ENCODE results near the gene CAPN15.
"Not testable (repeated sequence)": the region's sequence is repeated elsewhere in the genome, so short reads cannot be mapped to it uniquely, and the experiment has no call there.

CAPN15 gene

DNA sequence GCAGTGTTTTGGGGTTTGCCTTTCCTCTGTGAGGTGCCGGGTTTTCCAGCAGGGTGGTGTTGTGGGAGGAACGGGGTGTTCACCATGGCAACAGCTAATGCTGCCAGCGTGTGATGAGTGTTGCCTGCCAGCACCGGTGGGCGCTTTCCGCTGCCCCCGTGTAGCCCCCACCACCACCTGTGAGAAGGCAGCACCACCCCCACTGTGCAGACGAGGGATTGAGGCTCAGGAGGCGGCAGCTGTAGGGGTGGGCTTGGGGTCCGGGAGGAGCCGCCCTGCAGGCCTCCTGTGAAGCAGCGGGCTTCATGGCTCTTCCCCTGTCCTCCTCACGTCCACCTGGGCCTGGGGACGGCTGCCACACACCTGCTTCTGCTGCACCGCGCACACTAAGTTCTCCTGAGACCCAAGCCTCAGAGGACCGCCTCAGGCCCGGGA lies 67.6 kb downstream of the CAPN15 start:
- DNase-seq: no peak

- no peak for DNase-seq
These were observed 68.6 kb downstream of the CAPN15 start for GRCh38 chr16:595942-596735.

DNA sequence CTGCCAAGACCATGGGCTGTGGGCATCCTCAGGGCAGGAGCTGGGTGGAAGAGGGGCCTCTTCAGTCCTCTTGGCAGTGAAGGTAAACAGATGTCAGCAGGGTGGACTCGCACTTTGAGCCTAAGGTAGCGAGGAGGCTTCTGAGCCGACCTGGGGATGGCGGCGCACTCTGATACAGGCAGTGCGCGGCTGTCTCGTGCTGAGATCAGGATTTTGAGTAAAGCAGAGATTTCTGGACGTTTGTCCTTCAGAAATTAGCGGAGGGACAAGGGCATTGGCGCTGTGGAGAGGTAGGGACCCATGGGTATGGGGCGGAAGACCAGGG lies 69.2 kb downstream of the CAPN15 start:
- DNase-seq: no peak

DNA sequence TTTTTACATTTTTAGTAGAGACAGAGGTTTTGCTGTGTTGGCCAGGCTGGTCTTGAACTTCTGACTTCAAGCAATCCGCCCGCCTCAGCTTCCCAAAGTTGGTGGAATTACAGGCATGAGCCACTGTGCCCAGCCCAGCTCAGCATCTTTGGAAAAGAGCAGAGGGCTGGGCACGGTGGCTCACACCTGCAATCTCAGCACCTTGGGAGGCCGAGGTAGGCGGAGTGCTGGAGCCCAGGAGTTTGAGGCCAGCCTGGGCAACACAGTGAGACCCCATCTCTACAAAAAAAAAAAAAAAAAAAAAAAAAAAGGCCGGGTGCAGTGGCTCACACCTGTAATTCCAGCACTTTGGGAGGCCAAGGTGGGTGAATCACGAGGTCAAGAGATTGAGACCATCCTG lies 70.1 kb downstream of the CAPN15 start:
- not testable (repeated sequence) for DNase-seq

DNA sequence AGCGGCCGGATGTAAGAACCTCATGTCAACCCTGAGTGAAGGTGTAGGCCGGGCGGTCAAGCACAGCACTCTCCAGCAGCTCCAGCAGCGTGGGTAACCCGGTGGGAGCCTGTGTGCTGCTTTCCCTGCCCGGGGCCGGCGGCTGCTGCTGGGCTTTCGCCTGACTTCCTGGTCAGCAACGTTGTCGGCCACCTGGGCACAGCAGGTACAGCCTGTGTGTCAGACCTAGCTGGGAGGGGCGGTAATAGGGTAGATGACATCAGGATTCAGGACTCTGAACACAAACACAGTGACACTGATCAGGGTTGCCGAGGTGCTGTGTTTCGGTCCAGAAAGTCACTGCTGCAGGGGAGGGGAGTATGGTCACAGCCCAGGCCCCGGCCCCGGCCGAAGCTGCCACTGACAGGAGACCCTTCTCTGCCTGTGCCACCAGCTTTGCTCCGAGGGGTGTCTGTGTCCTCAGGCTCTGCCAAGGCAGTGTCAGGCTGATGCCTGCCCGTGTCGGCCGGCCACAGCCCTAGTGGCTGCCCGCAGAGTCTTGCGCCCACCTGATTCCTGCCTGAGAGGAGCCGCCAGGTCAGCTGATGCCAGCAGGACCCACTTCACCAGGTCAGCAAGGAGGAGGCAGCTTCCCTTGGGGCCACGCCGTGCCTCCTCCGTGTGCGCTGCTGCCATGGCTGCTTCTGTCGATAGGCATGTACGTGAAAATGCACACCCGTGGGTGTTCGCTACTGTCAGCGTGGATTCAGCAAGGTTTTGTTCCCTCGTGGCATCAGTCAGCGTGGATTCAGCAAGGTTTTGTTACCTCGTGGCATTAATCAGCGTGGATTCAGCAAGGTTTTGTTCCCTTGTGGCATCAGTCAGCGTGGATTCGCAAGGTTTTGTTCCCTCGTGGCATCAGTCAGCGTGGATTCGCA lies 71.6 kb downstream of the CAPN15 start:
- DNase-seq: no peak

- DNase-seq: no peak
These were observed 73.3 kb downstream of the CAPN15 start for GRCh38 chr16:600781-601180.

- no peak for DNase-seq
These were observed 76.4 kb downstream of the CAPN15 start for GRCh38 chr16:603933-604332.
